GM10266 (cell line): ENCODE results near the gene OCEL1.

Source experiments
- DNase-seq: peaks from one replicate; pipeline ENCODE4 v3.0.0; 2012; ENCODE audit errors: extremely low spot score
- TF ChIP-seq, protein P1 (sequence below): IDR thresholded peaks from 2 replicates; pipeline ENCODE4 v1.5.1; 2012; ENCODE audit warnings: mild to moderate bottlenecking, low read depth; ENCODE audit not compliant: control insufficient read depth, insufficient read depth; ENCODE audit errors: missing control alignments

The OCEL1 gene, protein sequence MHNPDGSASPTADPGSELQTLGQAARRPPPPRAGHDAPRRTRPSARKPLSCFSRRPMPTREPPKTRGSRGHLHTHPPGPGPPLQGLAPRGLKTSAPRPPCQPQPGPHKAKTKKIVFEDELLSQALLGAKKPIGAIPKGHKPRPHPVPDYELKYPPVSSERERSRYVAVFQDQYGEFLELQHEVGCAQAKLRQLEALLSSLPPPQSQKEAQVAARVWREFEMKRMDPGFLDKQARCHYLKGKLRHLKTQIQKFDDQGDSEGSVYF

DNA sequence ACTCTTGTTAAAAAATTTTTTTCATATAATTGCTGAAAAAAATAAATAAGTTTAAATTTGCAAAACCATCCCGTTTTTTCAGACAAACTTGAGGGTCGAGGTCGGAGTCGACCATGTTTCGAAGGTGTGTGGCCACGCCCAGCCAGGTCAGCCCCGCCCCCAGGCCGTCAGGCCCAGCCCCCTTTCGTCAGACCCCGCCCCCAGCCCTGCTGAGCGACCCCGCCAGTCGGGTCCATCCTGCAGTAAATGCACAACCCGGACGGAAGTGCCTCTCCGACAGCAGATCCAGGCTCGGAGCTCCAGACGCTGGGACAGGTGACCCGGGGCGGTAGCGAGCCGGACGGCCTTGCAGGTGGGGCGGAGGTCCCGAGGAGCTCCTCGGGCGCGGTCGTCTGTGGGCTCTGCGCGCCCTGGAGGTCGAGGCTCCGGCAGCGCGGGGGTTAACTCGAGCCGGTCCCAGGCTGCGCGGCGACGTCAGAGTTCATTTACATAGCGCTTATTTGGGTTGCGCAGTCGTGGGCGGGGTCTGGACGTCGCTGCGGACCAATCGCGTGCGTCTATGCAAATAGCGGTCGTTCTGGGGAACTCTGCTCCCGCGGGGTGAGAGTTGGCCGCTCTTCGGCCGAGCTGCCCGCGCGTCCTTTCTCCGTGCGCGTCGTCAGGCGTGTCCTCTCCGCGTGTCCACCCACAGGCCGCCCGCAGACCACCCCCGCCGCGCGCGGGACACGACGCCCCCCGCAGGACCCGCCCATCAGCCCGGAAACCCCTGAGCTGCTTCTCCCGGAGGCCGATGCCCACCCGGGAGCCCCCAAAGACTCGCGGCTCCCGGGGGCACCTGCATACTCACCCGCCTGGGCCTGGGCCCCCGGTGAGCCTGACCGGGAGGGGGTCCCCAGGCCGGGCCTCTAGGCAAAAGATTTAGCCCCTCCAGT is at the start of gene OCEL1:
Gene OCEL1 (plus strand): TSS at position 225 of the 932 bp plus-strand sequence. CDS start 22 bp downstream, at position 247.
- TF ChIP-seq, protein P1, sequence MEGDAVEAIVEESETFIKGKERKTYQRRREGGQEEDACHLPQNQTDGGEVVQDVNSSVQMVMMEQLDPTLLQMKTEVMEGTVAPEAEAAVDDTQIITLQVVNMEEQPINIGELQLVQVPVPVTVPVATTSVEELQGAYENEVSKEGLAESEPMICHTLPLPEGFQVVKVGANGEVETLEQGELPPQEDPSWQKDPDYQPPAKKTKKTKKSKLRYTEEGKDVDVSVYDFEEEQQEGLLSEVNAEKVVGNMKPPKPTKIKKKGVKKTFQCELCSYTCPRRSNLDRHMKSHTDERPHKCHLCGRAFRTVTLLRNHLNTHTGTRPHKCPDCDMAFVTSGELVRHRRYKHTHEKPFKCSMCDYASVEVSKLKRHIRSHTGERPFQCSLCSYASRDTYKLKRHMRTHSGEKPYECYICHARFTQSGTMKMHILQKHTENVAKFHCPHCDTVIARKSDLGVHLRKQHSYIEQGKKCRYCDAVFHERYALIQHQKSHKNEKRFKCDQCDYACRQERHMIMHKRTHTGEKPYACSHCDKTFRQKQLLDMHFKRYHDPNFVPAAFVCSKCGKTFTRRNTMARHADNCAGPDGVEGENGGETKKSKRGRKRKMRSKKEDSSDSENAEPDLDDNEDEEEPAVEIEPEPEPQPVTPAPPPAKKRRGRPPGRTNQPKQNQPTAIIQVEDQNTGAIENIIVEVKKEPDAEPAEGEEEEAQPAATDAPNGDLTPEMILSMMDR: no peak
- peak; percentile 95 for DNase-seq

DNA sequence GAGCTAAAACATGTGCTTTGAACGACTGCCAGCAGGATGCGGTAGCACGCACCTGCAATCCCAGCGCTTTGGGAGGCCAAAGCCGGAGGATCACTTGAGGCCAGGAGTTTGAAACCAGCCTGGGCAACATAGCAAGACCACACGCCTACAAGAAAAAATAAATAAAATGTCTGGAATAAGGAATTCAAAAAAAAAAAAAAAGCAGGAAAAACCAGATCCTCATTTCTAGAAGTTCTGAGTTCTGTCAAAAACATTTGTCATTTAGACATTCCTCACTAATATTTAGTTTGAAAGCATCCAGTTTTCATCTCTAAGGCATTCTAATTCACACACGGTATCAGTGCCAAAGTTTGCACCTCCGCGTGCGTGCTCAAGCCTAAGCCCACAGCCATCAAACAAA is 47.7 kb upstream of the OCEL1 start:
- DNase-seq: no peak
- TF ChIP-seq, protein P1: no peak

DNA sequence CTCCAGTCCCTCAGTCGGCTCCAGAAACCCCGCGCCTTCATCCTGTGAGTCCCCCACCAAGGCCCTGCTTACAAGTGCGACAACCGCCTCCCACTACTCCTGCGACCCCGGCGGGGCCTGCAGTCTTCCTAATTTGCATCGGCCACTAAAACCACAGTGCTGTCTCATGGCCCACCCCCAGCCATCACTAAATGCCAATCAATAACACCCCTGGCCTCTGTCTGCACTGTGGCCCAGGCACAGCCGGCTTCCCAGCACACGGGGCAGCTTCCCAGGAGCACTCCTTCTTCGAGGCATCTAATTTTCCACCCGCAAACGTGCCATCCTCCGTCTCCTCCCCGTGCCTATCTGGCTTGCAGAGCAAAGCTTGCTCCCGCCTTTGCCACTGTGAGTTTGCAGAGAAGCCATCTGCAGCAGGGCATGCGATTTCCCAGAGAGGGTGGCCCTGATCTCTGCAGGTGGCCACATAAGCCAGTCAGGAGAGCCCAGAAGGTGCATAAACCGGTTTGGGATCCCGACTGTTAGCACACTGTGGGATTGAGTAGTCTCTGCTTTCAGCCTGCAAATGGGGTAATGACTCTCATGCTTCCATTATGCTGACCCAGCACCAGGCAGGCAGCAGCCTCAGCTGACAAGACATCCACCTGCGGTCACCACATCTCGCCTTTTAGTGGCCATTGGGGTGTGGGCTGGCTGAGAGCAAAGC is 44.9 kb upstream of the OCEL1 start:
- no peak for DNase-seq
- TF ChIP-seq, protein P1: no peak

DNA sequence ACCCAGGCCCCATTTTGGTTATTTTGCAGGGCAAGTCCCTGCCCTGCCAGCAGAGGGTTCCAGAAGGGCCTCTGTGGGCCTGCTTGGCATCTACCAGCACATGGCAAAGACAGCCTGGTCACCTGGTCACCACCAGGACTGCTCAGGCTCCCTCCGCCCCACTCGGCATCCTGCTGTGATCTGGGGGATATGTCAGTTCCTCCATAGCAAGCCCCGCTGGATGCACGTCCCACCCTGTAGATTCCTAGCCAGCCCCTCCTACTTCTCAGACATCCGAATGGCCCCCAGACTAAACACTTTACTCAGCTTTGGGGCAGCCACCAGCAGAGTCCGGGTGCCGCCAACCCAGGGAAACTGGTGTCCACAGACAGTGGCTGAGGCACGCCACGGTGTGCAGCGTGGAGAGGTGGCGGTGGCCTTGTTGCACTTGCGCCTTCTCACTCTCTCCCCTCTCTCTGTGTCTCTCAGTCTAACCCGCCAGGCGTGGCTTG is 42.7 kb upstream of the OCEL1 start:
- TF ChIP-seq, protein P1: peak; percentile 6
- peak; percentile 60 for DNase-seq

DNA sequence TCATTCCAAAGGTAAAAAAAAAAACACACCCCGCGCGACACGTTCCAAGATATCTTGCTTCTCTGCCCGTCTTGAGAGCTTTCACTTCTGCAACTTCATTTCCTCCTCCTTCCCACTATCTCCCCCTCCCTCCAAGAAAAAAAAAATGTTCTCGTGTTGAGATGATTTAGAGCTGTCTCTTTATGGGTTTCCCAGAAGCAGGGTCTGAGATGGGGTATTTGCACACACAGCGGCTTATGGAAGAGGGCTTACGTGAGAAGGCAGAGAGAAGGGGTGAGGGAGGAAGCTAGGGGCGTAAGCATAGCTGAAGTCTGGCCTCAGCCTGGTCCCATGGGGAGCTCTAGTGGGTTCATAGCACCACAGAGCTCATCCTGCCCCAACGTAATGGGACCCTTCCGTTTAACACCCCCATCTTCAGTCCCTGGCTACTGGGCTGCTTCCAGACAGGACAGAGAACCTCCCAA is 42.1 kb upstream of the OCEL1 start:
- DNase-seq: peak; percentile 57

DNA sequence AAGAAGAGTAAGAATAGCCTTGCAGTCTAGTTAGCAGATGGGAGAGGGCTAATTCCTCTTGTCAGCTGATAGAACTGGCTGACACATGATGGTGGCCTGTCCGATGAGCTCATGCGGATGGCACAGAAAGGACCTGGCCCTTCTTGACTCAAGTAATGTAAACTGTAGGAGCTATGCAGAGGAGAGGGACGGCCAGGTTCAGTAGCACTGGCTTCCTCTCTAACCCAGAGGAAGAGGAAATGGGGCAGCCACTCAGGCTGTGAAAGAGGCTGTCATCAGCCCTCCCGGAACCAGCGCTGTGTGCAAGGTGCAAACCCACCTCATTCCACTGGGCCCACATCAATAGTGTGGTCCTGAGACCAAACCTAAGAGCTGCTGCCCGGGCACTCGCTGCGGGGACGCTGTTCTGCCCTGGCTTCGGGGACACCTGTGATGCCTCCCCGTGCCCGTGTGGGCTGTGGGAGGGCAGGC is 41.6 kb upstream of the OCEL1 start:
- DNase-seq: no peak
- TF ChIP-seq, protein P1: no peak

More for the DNA sequence above, 42.1 kb upstream of the OCEL1 start:
- TF ChIP-seq, protein P1: no peak
